Measurements from ENCODE around the gene DAZAP2. TPM values are rescaled to one million over a fixed set of nuclear protein-coding genes. Genes with fewer than 3 reads are reported as not detected.

DAZAP2 gene
- total and polyA plus RNA-seq, 2 of the 13 experiments (the other 11 are each of a cell fraction or from before 2014, with no cell fraction given), result 64.5 to 222 TPM

GRCh38 chr12:51216642-51217041 is 22.0 kb upstream of the DAZAP2 start:
- peak overlapping the region; percentile 75 for H3K4me2 ChIP-seq (ENCODE audit: low read depth, low read length)
- no peak for DNase-seq (ENCODE audit: low spot score)
- in situ Hi-C loops (cut with HindIII; ENCODE audit: extremely low pct_ligation_motif_present, low pct_unique_long_range_greater_than_20kb), result no loop called here
- peaks cover 16% of the 10 kb centered on the region for H3K4me1 ChIP-seq (ENCODE audit: insufficient read depth, low read length)
- H3K36me3 ChIP-seq (replicated peaks in 1 of 2; ENCODE audit: control insufficient read depth in 1 of 2, insufficient read depth in 2 of 2, low read length in 2 of 2), result no peaks in the 10 kb centered on the region
- no peaks in the 10 kb centered on the region for H3K9me3 ChIP-seq (ENCODE audit: low read length)
- no peak for TF ChIP-seq RARG (CRISPR knock-in tag; IDR thresholded peaks at IDR 0.05; ENCODE audit: low read depth)
- TF ChIP-seq SP2 (CRISPR knock-in tag; IDR thresholded peaks at IDR 0.05), result no peak
- TF ChIP-seq ZNF543 (CRISPR knock-in tag; IDR thresholded peaks at IDR 0.05), result no peak
- TF ChIP-seq HNF1A (IDR thresholded peaks at IDR 0.05; ENCODE audit: low read depth), result no peak
- TF ChIP-seq HNF1A (CRISPR knock-in tag; IDR thresholded peaks at IDR 0.05; ENCODE audit: borderline replicate concordance), result no peak
- no peak for TF ChIP-seq ATRX (CRISPR knock-in tag; IDR thresholded peaks at IDR 0.05; ENCODE audit: borderline replicate concordance)
- no peak for TF ChIP-seq XBP1 (CRISPR knock-in tag; IDR thresholded peaks at IDR 0.05)
- TF ChIP-seq HDAC1 (CRISPR knock-in tag; IDR thresholded peaks at IDR 0.05), result 0 out of 2 replicates have a peak, but pooled peaks have one; percentile 34
- no peak for TF ChIP-seq TBL1XR1 (IDR thresholded peaks at IDR 0.05; ENCODE audit: borderline replicate concordance, low read length, partially characterized antibody)
- TF ChIP-seq ZNF121 (CRISPR knock-in tag; IDR thresholded peaks at IDR 0.05), result no peak
- H3K9ac ChIP-seq (ENCODE audit: insufficient read depth, low read depth, low read length), result no peak overlapping the region
- ATAC-seq, result no peak
- no peak for FAIRE-seq
- no TSS peak for BruUV-seq (replicated peaks)
- peak overlapping the region; percentile 71 to 79 (median 73); a peak in 4 of 6 replicates for H3K4me3 ChIP-seq (replicated peaks in 1 of 3; ENCODE audit: insufficient read depth in 1 of 3, low read depth in 2 of 3, low read length in 3 of 3)
- ChIA-PET CTCF (ENCODE audit: low intra/inter-chr PET ratio, low total read pairs) (no interaction called here), POLR2A (interaction anchor here (1.1 to 2.6 kb wide), 4 partner anchors 12 to 452 kb away, joined by 3 to 15 read pairs (median 4); partner anchors contain the start of gene CSRNP2)
- H3K27me3 ChIP-seq (ENCODE audit: control insufficient read depth in 1 of 2, insufficient read depth in 2 of 2, low read length in 2 of 2), result no peaks in the 10 kb centered on the region; a peak in 1 of 5 replicates
- intact Hi-C loops (cut with micrococcal nuclease; ENCODE audit: unreplicated experiment), result no loop called here
- no peaks in the 10 kb centered on the region for H3K79me2 ChIP-seq (ENCODE audit: insufficient read depth, low read length)
- H2AFZ ChIP-seq (ENCODE audit: low read length), result no peak overlapping the region
- no peaks in the 10 kb centered on the region for H4K20me1 ChIP-seq (ENCODE audit: insufficient read depth, low read length)
- H3K27ac ChIP-seq (ENCODE audit: extremely low read length, insufficient read depth, low read length), result no peak overlapping the region
- WGBS (ENCODE audit: low lambda C conversion rate), result 41% methylated on average over 7 of the region's 7 CpGs

Measured in HepG2 (cell line).